Ishikawa (cell line): ENCODE results near the gene PCDH1.

Source experiments
- CEBPB ChIP-seq: IDR thresholded peaks from 2 replicates; pipeline ENCODE4 v1.6.1; 2012
- CREB1 ChIP-seq: IDR thresholded peaks from 2 replicates; pipeline ENCODE4 v1.6.1; 2012; ENCODE audit warnings: low read depth
- EGR1 ChIP-seq: IDR thresholded peaks from 2 replicates; pipeline ENCODE4 v1.6.1; 2012
- EP300 ChIP-seq: IDR thresholded peaks from 2 replicates; pipeline ENCODE4 v1.6.1; 2012; ENCODE audit warnings: borderline replicate concordance
- FOXM1 ChIP-seq: IDR thresholded peaks from 2 replicates; pipeline ENCODE4 v1.6.1; 2012; ENCODE audit warnings: low read depth, borderline replicate concordance
- NFIC ChIP-seq: IDR thresholded peaks from 2 replicates; pipeline ENCODE4 v1.6.1; 2012
- RAD21 ChIP-seq: IDR thresholded peaks from 2 replicates; pipeline ENCODE4 v1.6.1; 2012; ENCODE audit warnings: low read depth
- REST ChIP-seq: IDR thresholded peaks from 2 replicates; pipeline ENCODE4 v1.6.1; 2012; ENCODE audit warnings: low read depth, mild to moderate bottlenecking
- TAF1 ChIP-seq: IDR thresholded peaks from 2 replicates; pipeline ENCODE4 v1.6.1; 2012; ENCODE audit warnings: low read depth, mild to moderate bottlenecking
- TCF12 ChIP-seq: IDR thresholded peaks from 2 replicates; pipeline ENCODE4 v1.6.1; 2012; ENCODE audit warnings: low read depth
- TEAD4 ChIP-seq: IDR thresholded peaks from 2 replicates; pipeline ENCODE4 v1.6.1; 2012
- YY1 ChIP-seq: IDR thresholded peaks from 2 replicates; pipeline ENCODE4 v1.6.1; 2012; ENCODE audit warnings: low read depth

- TF ChIP-seq CREB1 = no peak
- TF ChIP-seq FOXM1 = no peak
- no peak for TF ChIP-seq EP300
- TF ChIP-seq TAF1 = no peak
- TF ChIP-seq REST = no peak
- TF ChIP-seq YY1 = no peak
- TF ChIP-seq EGR1 = no peak
- no peak for TF ChIP-seq CEBPB
- no peak for TF ChIP-seq NFIC
- TF ChIP-seq RAD21 = no peak
- TF ChIP-seq TEAD4 = no peak
- no peak for TF ChIP-seq TCF12
Observed at GRCh38 chr5:141815796-141816180, 62.4 kb downstream of the PCDH1 start.
